Esophagus (tissue), 2 donors: ENCODE measurements around the gene RALGAPA2. TPM values are rescaled to one million over a fixed set of nuclear protein-coding genes. Genes with fewer than 3 reads are reported as not detected.

Experiments used
- H3K27ac ChIP-seq, 2 donors: one replicate each; pipeline ENCODE4 v1.5.1; 2013; ENCODE audit warnings: low read depth in 2 of 2, mild to moderate bottlenecking in 2 of 2, inconsistent platforms in 1 of 2, low read length in 1 of 2, moderate library complexity in 1 of 2
- H3K27me3 ChIP-seq, 2 donors: one replicate each; pipeline ENCODE4 v1.6.1; 2013; ENCODE audit warnings: low read length in 2 of 2, control low read depth in 1 of 2, mild to moderate bottlenecking in 1 of 2; ENCODE audit not compliant: insufficient read depth in 2 of 2, control insufficient read depth in 1 of 2
- H3K36me3 ChIP-seq, 2 donors: one replicate each; pipeline ENCODE4 v1.6.1; 2013; ENCODE audit warnings: low read length in 1 of 2; ENCODE audit not compliant: control insufficient read depth in 2 of 2, insufficient read depth in 2 of 2
- H3K4me1 ChIP-seq, 2 donors: one replicate each; pipeline ENCODE4 v1.6.1; 2013; ENCODE audit warnings: low read length in 1 of 2; ENCODE audit not compliant: control insufficient read depth in 2 of 2, insufficient read depth in 2 of 2
- H3K4me3 ChIP-seq, 2 donors: one replicate each; pipeline ENCODE4 v1.5.1; 2013; ENCODE audit warnings: low read length in 2 of 2, mild to moderate bottlenecking in 2 of 2, low read depth in 1 of 2, moderate library complexity in 1 of 2
- H3K9me3 ChIP-seq, 2 donors: one replicate each; pipeline ENCODE4 v1.6.1; 2013; ENCODE audit warnings: mild to moderate bottlenecking in 2 of 2, low read depth in 1 of 2, low read length in 1 of 2, moderate library complexity in 1 of 2; ENCODE audit not compliant: control insufficient read depth in 2 of 2, insufficient read depth in 1 of 2
- WGBS, 2 donors: extraction: QIAGEN DNeasy Blood & Tissue Kit; methylation state at CpG; one replicate each; pipeline ENCODE4 v1.1.7; 2013; 5-methylcytosine and 5-hydroxymethylcytosine counted together
- polyA plus RNA-seq, 2 donors: library from polyadenylated mRNA; stranded (reverse); fragments of 200-250 nt; gene quantifications; one replicate each; pipeline ENCODE4 v1.2.3, GENCODE V29; 2013
- donor health status: healthy with polysubstance abuse.
- donor health status: Bipolar disorder and iron deficiency.

Gene RALGAPA2
- polyA plus RNA-seq, 2 donors = 3.5 to 3.7 TPM

DNA sequence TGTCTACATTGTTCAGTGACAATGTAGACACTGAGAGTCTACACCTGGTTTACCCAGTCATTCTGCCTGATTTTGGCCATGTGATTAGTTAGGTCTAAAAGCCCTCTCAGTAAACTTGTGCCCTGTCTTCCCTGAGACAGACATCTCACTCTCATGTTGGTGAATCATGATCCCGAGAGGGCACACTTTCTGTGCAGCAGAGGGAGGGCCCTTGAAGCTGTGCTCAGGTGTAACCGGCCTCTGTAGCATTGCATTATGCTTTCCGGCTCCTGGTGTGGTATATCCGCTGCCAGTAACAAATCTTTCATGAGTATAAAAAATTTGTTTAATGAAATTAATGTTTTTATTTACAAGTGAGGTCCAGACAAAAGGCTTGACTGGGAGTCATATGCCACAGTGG lies 85.0 kb downstream of the RALGAPA2 start:
- Histone ChIP-seq H3K27me3 (no peaks in the 10 kb centered on the region), H3K9me3 (no peaks in the 10 kb centered on the region), H3K4me3 (no peak overlapping the region), H3K27ac (no peak overlapping the region), H3K4me1 (no peaks in the 10 kb centered on the region), H3K36me3 (peaks cover 8 to 18% of the 10 kb centered on the region in 2 donors)
- WGBS, 2 donors = 96 to 97% methylated on average over 4 of the region's 4 CpGs

DNA sequence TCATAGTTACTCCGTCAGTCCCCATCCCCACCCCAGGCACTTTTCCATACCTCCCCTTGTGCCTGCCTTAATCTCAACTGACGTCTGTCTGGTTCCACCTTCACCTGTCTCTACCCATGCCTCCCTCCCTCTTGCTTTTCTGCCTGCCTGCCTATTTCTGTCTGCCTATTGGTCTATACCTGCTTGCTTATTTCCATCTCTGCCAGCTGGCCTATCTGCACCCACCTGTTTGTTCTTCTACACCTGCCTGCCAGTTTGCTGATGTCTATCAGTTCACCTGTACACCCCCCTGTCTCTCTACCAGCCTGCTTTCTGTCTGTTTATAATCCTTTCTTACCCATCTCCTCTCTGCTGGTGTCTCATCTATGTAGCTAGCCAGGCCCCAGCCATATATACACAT lies 87.5 kb downstream of the RALGAPA2 start:
- H3K27me3 ChIP-seq = no peaks in the 10 kb centered on the region
- H3K9me3 ChIP-seq = no peaks in the 10 kb centered on the region
- no peaks in the 10 kb centered on the region for H3K4me1 ChIP-seq
- H3K4me3 ChIP-seq = no peak overlapping the region
- whole genome bisulfite sequencing, 2 donors = 83 to 89% methylated on average over 2 of the region's 2 CpGs
- H3K27ac ChIP-seq = no peak overlapping the region
- H3K36me3 ChIP-seq = peaks cover 11 to 21% of the 10 kb centered on the region in 2 donors

DNA sequence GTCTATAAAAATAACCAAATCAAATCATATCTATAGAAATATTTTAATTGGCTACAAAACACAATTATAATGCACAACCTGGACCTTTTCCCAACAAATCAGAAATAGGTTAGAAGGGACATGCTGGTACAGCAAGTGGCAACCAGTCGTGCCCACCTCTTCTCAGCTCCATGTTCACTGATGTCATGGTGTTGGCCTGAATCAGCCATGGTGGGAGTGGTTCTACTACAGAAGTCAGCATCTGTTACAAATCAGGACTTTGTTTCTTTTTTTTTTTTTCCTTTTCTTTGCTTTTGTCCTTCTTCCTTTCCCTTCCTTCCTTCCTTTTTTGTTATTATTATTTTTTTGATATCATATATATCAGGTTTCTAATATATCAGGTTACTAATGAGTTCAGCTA lies 91.2 kb downstream of the RALGAPA2 start:
- no peak overlapping the region for H3K4me3 ChIP-seq
- no peaks in the 10 kb centered on the region for H3K27me3 ChIP-seq
- 90 to 95% methylated on average over 1 of the region's 1 CpG for WGBS, 2 donors

DNA sequence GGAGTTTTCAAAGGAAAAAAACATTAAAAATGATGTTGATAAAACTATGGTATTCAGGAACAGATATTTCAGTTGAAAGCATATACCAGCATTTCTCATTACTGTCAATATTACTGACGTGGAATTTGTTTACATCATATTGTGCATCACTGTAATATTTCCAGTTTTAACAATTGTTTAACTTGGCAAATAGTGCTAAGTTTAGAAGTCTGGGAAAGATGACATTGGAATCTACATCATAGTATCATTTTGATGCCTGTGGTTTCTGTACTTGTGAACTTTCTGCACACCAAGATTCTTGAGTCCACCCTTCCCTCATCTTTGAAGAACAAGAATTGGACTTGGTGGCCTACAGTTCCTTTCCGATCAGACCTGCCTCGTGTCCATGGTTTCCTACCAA lies 98.1 kb downstream of the RALGAPA2 start:
- peaks cover 0 to 2% of the 10 kb centered on the region in 2 donors for H3K4me1 ChIP-seq
- no peaks in the 10 kb centered on the region for H3K27me3 ChIP-seq
- 92% methylated on average over 3 of the region's 3 CpGs for WGBS, 2 donors
- H3K9me3 ChIP-seq = no peaks in the 10 kb centered on the region
- H3K4me3 ChIP-seq = no peak overlapping the region
- H3K27ac ChIP-seq = no peak overlapping the region
- H3K36me3 ChIP-seq = peaks cover 5% of the 10 kb centered on the region in 2 donors

More for the DNA sequence above, 91.2 kb downstream of the RALGAPA2 start:
- Histone ChIP-seq H3K9me3 (no peaks in the 10 kb centered on the region), H3K4me1 (no peaks in the 10 kb centered on the region), H3K36me3 (peaks cover 4 to 8% of the 10 kb centered on the region in 2 donors), H3K27ac (no peak overlapping the region)

DNA sequence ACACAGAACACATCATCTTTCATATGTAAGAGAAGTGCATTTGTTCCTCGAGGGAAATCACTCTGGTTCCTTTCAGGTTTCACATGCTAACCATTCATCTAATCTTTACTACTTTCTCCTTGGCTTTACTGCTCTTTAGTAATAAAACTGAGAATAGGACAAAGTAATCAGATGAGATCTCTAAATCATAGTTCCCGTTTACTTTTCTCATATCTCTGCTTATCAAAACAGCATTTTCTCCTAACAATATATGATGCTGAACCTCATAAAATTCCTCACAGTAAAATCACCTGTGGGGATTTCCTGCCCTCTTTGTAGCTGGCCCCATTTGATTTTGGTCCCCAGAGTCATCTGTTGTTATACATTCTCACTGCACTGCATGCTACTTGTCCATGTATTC lies 100.2 kb downstream of the RALGAPA2 start:
- Histone ChIP-seq H3K27me3 (no peaks in the 10 kb centered on the region), H3K27ac (no peak overlapping the region), H3K9me3 (no peaks in the 10 kb centered on the region), H3K36me3 (peaks cover 3 to 5% of the 10 kb centered on the region in 2 donors), H3K4me1 (peaks cover 0 to 2% of the 10 kb centered on the region in 2 donors), H3K4me3 (no peak overlapping the region)
- 64 to 77% methylated on average over 2 of the region's 2 CpGs for WGBS, 2 donors

DNA sequence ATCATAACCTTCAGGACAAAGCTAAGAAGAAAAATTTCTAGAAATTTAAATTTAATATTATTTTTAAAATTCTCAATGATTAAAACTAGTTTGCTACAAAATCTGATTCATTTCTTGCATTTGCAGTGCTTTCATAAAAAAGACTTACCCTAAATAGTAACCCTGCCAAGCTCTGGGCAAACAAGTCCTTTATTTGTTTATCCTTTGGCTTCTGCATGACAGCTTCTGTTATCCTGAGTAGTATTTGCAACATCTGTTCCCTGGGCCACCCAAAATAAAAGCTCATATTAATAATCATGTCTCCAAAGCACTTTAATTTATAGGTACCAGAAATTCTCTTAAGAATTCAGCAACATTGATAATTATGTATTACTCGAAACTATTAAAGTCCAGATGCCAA lies 101.3 kb downstream of the RALGAPA2 start:
- Histone ChIP-seq H3K27me3 (no peaks in the 10 kb centered on the region), H3K36me3 (peaks cover 3 to 5% of the 10 kb centered on the region in 2 donors), H3K9me3 (no peaks in the 10 kb centered on the region), H3K27ac (no peak overlapping the region), H3K4me1 (peaks cover 0 to 2% of the 10 kb centered on the region in 2 donors), H3K4me3 (no peak overlapping the region)
- 71 to 75% methylated on average over 1 of the region's 1 CpG for WGBS, 2 donors

DNA sequence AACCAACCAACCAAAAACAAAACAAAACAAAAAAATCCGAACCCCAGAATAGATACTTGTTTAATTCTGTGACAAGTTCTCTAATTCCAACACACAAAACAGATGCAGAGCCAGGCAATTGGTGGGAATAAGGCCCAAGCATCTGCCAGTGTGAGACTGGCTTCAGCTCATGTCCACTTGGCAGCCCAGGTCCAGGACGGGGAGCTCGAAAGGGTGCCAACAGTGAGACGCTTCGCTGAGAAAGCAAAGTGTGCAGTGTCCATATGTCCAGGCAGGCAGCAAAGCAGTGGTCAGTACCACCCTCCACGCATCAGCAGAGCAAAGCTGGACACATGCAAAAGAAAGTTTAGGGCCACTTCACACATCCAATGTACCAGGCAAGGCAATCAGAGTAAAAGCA lies 102.9 kb downstream of the RALGAPA2 start:
- H3K27ac ChIP-seq = no peak overlapping the region
- peaks cover 3 to 5% of the 10 kb centered on the region in 2 donors for H3K36me3 ChIP-seq
- no peaks in the 10 kb centered on the region for H3K27me3 ChIP-seq
- 97% methylated on average over 6 of the region's 6 CpGs for WGBS, 2 donors
- H3K9me3 ChIP-seq = no peaks in the 10 kb centered on the region
- peaks cover 0 to 2% of the 10 kb centered on the region in 2 donors for H3K4me1 ChIP-seq
- no peak overlapping the region for H3K4me3 ChIP-seq

DNA sequence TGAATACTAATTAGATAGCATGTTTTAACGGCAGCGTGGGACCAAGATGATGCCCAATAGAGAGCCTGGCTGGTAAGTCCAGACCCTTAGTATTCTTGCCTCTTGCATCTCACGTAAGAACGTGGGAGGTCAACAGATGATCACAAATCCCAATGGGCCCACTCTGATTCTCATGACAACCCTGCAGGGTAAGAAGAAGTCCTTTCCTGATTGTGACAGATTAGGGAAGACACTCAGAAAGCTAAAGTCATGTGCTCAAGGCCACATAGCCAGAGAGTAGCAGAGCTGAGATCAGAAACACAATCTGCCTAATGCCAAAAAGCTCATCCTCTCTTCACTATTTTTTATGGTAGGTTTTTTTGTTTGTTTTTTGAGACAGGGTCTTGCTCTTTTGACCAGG lies 103.8 kb downstream of the RALGAPA2 start:
- Histone ChIP-seq H3K27ac (no peak overlapping the region), H3K36me3 (peaks cover 3 to 5% of the 10 kb centered on the region in 2 donors)
- 94 to 96% methylated on average over 4 of the region's 4 CpGs for WGBS, 2 donors

DNA sequence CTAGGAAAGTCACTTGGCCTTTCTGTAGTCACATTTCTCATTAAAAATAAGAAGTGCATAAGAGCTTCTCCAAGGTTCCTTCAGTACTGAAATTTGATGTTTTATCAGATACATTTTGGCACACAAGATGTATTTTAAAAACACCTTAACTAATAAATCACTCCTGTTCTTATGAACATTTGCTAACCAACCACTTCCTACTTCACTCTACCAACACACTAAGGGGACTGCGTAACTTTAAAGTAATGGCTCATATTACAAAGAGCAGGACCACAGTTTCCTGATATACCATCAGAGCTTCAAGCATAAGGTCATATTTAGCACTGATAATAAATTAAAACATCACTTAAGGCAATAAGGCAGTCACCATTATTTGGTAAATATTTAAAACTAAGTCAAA lies 104.4 kb downstream of the RALGAPA2 start:
- peaks cover 0 to 2% of the 10 kb centered on the region in 2 donors for H3K4me1 ChIP-seq
- no peak overlapping the region for H3K4me3 ChIP-seq
- no peaks in the 10 kb centered on the region for H3K9me3 ChIP-seq
- H3K36me3 ChIP-seq = no peaks in the 10 kb centered on the region
- H3K27ac ChIP-seq = no peak overlapping the region
- 94 to 97% methylated on average over 1 of the region's 1 CpG for WGBS, 2 donors
- H3K27me3 ChIP-seq = no peaks in the 10 kb centered on the region

More for the DNA sequence above, 103.8 kb downstream of the RALGAPA2 start:
- H3K4me3 ChIP-seq = no peak overlapping the region
- H3K9me3 ChIP-seq = no peaks in the 10 kb centered on the region
- peaks cover 0 to 2% of the 10 kb centered on the region in 2 donors for H3K4me1 ChIP-seq
- H3K27me3 ChIP-seq = no peaks in the 10 kb centered on the region

DNA sequence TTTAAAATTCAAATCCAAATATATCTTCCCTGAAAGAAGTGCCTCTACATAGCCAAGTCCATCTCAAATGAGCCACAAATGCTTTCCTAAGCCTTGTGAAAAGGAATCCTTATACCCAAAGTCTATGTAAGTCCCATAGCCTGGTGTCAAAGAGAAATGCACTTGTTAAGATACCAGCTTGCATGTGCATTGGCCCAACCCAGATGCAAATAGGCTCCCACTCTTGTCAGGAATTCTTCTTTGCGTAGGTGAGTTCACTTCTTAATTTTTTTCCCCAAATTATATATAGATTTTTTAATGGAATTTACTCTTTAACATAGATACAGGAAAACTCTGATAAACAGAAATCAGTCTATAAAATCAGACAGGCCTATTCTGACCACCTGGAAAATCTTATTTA lies 105.6 kb downstream of the RALGAPA2 start:
- H3K36me3 ChIP-seq = no peaks in the 10 kb centered on the region
- H3K4me3 ChIP-seq = no peak overlapping the region
- H3K27ac ChIP-seq = no peak overlapping the region
- 95 to 98% methylated on average over 1 of the region's 1 CpG for WGBS, 2 donors
- H3K27me3 ChIP-seq = no peaks in the 10 kb centered on the region
- H3K9me3 ChIP-seq = no peaks in the 10 kb centered on the region
- H3K4me1 ChIP-seq = peaks cover 0 to 2% of the 10 kb centered on the region in 2 donors
